HCT116 (cell line): ENCODE data around the gene LRRC15. TPM values are rescaled to one million over a fixed set of nuclear protein-coding genes. Genes with fewer than 3 reads are reported as not detected.

Experiments used
- ATAC-seq: fragments of 200-7000 bp; cut with Tn5 transposase; 2 replicates; pipeline ENCODE4 v1.9.1; 2020; ENCODE audit warnings: mild to moderate bottlenecking, moderate library complexity
- BruUV-seq: library from RNA; stranded (reverse); fragments of 400-500 nt; replicated peaks from 2 replicates; lab custom pipeline; 2021; lab: Mats Ljungman, UMichigan
- CTCF ChIA-PET: fragments of 300-600 bp; sonication (Branson Sonifier 250); formaldehyde crosslinking; loops from one replicate; lab custom pipeline; 2021; ENCODE audit warnings: antibody characterized with exemption; lab: Charles Lee
- POLR2A ChIA-PET: fragments of 300-600, 350-600 bp; sonication (Branson Sonifier 250); formaldehyde crosslinking; loops from one replicate; lab custom pipeline; 2021; ENCODE audit warnings: antibody characterized with exemption; lab: Charles Lee
- RAD21 ChIA-PET, 2 experiments: fragments of 300-600 bp; sonication (Branson Sonifier 250); formaldehyde crosslinking; loops; one replicate each; lab custom pipeline; 2023; ENCODE audit warnings: low total read pairs in 2 of 2; ENCODE audit not compliant: uncharacterized antibody in 2 of 2, unreplicated experiment in 2 of 2, low non-redundant PET in 1 of 2; lab: Charles Lee
- DNase-seq: peaks from one replicate; pipeline ENCODE4 v3.0.0-alpha.2; 2010; ENCODE audit warnings: low read depth, low spot score
- H2AFZ ChIP-seq: fragments of 200-600 bp; shearing (Covaris generic), sonication (generic); 2 replicates; pipeline ENCODE4 v1.6.1; 2017; ENCODE audit warnings: low read depth, mixed run types, mixed read lengths, antibody characterized with exemption, low read length; ENCODE audit not compliant: poor library complexity, severe bottlenecking
- H3K27ac ChIP-seq: 2 replicates; pipeline ENCODE4 v1.5.1; 2012; ENCODE audit warnings: low read depth, low read length
- H3K27me3 ChIP-seq: fragments of 200-600 bp; sonication (generic); 2 replicates; pipeline ENCODE4 v1.6.1; 2016; ENCODE audit warnings: mixed run types, low read length, mixed read lengths; ENCODE audit not compliant: insufficient read depth
- H3K36me3 ChIP-seq, 2 experiments: fragments of 200-500 bp in 1 of 2; fragments of 200-600 bp in 1 of 2; sonication (Bioruptor generic) in 1 of 2; sonication (generic) in 1 of 2; 2 replicates each; pipeline versions ENCODE4 v1.5.1 to v1.6.1; 2014 to 2016; ENCODE audit warnings: low read length in 2 of 2, inconsistent platforms in 1 of 2, mixed read lengths in 1 of 2, mixed run types in 1 of 2; ENCODE audit not compliant: insufficient read depth in 2 of 2, control insufficient read depth in 1 of 2
- H3K4me1 ChIP-seq, 2 experiments: fragments of 200-600 bp in 1 of 2; sonication (generic) in 1 of 2; 2 replicates each; pipeline versions ENCODE4 v1.5.1 to v1.6.1; 2012 to 2017; ENCODE audit warnings: low read length in 2 of 2, inconsistent platforms in 1 of 2, mild to moderate bottlenecking in 1 of 2, mixed read lengths in 1 of 2, mixed run types in 1 of 2, moderate library complexity in 1 of 2; ENCODE audit not compliant: insufficient read depth in 2 of 2, control insufficient read depth in 1 of 2
- H3K4me2 ChIP-seq: fragments of 200-600 bp; sonication (generic); 2 replicates; pipeline ENCODE4 v1.6.1; 2017; ENCODE audit warnings: mixed run types, low read length, mixed read lengths
- H3K4me3 ChIP-seq, 2 experiments: fragments of 200-600 bp in 1 of 2; sonication (generic) in 1 of 2; replicated peaks in 1 of 2; 2 replicates each; pipeline ENCODE4 v1.5.1; 2011 to 2016; ENCODE audit warnings: low read length in 2 of 2, control low read depth in 1 of 2, low read depth in 1 of 2, mild to moderate bottlenecking in 1 of 2, mixed read lengths in 1 of 2, mixed run types in 1 of 2
- H3K79me2 ChIP-seq: fragments of 200-600 bp; sonication (generic); 2 replicates; pipeline ENCODE4 v1.6.1; 2017; ENCODE audit warnings: mild to moderate bottlenecking, mixed run types, low read length, moderate library complexity, mixed read lengths; ENCODE audit not compliant: insufficient read depth
- H3K9ac ChIP-seq: fragments of 200-600 bp; sonication (generic); 2 replicates; pipeline ENCODE4 v1.6.1; 2016; ENCODE audit warnings: low read length, mixed read lengths
- H3K9me2 ChIP-seq: fragments of 200-600 bp; sonication (generic), shearing (Covaris generic); 2 replicates; pipeline ENCODE4 v1.6.1; 2017; ENCODE audit warnings: mixed run types, mild to moderate bottlenecking, moderate library complexity; ENCODE audit not compliant: insufficient read depth
- H3K9me3 ChIP-seq, 2 experiments: fragments of 200-500 bp in 1 of 2; fragments of 200-600 bp in 1 of 2; sonication (Bioruptor generic) in 1 of 2; sonication (generic) in 1 of 2; 2 replicates each; pipeline ENCODE4 v1.6.1; 2014 to 2017; ENCODE audit warnings: low read length in 2 of 2, mixed read lengths in 2 of 2, inconsistent platforms in 1 of 2, low read depth in 1 of 2, mild to moderate bottlenecking in 1 of 2, mixed run types in 1 of 2, moderate library complexity in 1 of 2; ENCODE audit not compliant: control insufficient read depth in 1 of 2, insufficient read depth in 1 of 2
- H4K20me1 ChIP-seq: fragments of 200-600 bp; sonication (generic), shearing (Covaris generic); 2 replicates; pipeline ENCODE4 v1.6.1; 2017; ENCODE audit warnings: mixed run types, mild to moderate bottlenecking, moderate library complexity; ENCODE audit not compliant: insufficient read depth
- EGR1 ChIP-seq: IDR thresholded peaks from 2 replicates; pipeline ENCODE4 v1.6.1; 2012; ENCODE audit warnings: low read depth
- ELF1 ChIP-seq: IDR thresholded peaks from 2 replicates; pipeline ENCODE4 v1.6.1; 2012; ENCODE audit warnings: low read depth, borderline replicate concordance
- EZH2phosphoT487 ChIP-seq: fragments of 200-600 bp; IDR thresholded peaks from 2 replicates; pipeline ENCODE4 v1.6.1; 2018; ENCODE audit warnings: antibody characterized with exemption, borderline replicate concordance
- FOSL1 ChIP-seq: IDR thresholded peaks from 2 replicates; pipeline ENCODE4 v1.6.1; 2012; ENCODE audit warnings: low read depth
- POLR2A ChIP-seq: IDR thresholded peaks from 2 replicates; pipeline ENCODE4 v1.7.0; 2011; ENCODE audit warnings: borderline replicate concordance; ENCODE audit not compliant: insufficient read depth, insufficient read length; ENCODE audit errors: extremely low read depth
- POLR2AphosphoS5 ChIP-seq: IDR thresholded peaks from 2 replicates; pipeline ENCODE4 v1.6.1; 2011; ENCODE audit warnings: mild to moderate bottlenecking, low read depth, low read length, moderate library complexity
- SIN3A ChIP-seq: IDR thresholded peaks from 2 replicates; pipeline ENCODE4 v1.6.1; 2012; ENCODE audit warnings: low read depth
- SP1 ChIP-seq: IDR thresholded peaks from 2 replicates; pipeline ENCODE4 v1.6.1; 2012; ENCODE audit warnings: low read depth
- SRF ChIP-seq: IDR thresholded peaks from 2 replicates; pipeline ENCODE4 v1.6.1; 2012; ENCODE audit warnings: low read depth
- TCF7L2 ChIP-seq: IDR thresholded peaks from 2 replicates; pipeline ENCODE4 v1.7.0; 2011; ENCODE audit warnings: borderline replicate concordance, inconsistent platforms; ENCODE audit not compliant: insufficient read depth, insufficient read length; ENCODE audit errors: extremely low read depth
- YY1 ChIP-seq: IDR thresholded peaks from 2 replicates; pipeline ENCODE4 v1.6.1; 2011; ENCODE audit warnings: low read length, low read depth, moderate library complexity, mild to moderate bottlenecking; ENCODE audit not compliant: insufficient replicate concordance; ENCODE audit errors: extremely low read depth
- ZNF274 ChIP-seq: fragments of 200-500 bp; sonication (Bioruptor generic); IDR thresholded peaks from 2 replicates; pipeline ENCODE4 v1.6.1; 2014; ENCODE audit warnings: mild to moderate bottlenecking, low read depth, low read length, inconsistent platforms
- intact Hi-C: fragments of 100-400 bp; cut with micrococcal nuclease; formaldehyde crosslinking; loops from 2 replicates; pipeline ENCODE4 v1.10.0; 2022
- total RNA-seq: library from RNA; stranded (reverse); gene quantifications from one replicate; pipeline ENCODE4 v1.2.1, GENCODE V29; 2021; ENCODE audit not compliant: unreplicated experiment
- TF ChIP-seq, protein P1 (sequence below), 3 experiments: fragments of 200-600 bp in 1 of 3; sonication (generic) in 1 of 3; IDR thresholded peaks in 2 of 3; conservative IDR thresholded peaks in 1 of 3; 2 replicates each; pipeline ENCODE4 v1.5.1; 2012 to 2017; ENCODE audit warnings: low read depth in 2 of 3, low read length in 2 of 3, antibody characterized with exemption in 1 of 3, borderline replicate concordance in 1 of 3, control low read depth in 1 of 3, mild to moderate bottlenecking in 1 of 3, mixed read lengths in 1 of 3, mixed run types in 1 of 3, moderate library complexity in 1 of 3; ENCODE audit not compliant: insufficient read depth in 1 of 3
- TF ChIP-seq, protein P2 (sequence below): IDR thresholded peaks from 2 replicates; pipeline ENCODE4 v1.6.1; 2011; ENCODE audit warnings: mild to moderate bottlenecking, low read length, moderate library complexity; ENCODE audit not compliant: insufficient replicate concordance; ENCODE audit errors: extremely low read depth
- TF ChIP-seq, protein P3 (sequence below): IDR thresholded peaks from 2 replicates; pipeline ENCODE4 v1.6.1; 2012; ENCODE audit warnings: low read depth
- TF ChIP-seq, protein P4 (sequence below): IDR thresholded peaks from 2 replicates; pipeline ENCODE4 v1.6.1; 2012

Gene LRRC15
- total RNA-seq, 1 experiment from 2014 or later, result not detected

DNA sequence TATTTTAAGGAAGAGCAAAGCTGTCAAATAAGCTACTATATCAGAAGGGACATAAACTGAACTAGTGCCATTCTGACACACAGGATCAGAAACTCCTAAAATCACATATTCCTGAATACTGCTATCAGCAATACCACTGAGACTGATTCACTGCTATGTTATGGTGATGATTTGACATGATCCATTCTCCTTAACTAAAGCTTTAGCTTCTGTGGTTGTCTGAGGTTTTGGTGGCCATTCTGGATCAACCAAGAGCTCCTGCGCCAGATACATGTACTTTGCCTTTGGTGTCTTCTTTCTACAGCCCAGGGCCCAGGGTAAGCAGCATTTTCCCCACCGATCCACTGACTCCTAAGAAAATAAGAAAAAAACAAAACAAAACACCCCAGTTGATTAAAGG, 36.2 kb upstream of the LRRC15 start:
- no peak for ATAC-seq
- Histone ChIP-seq H3K9me2 (no peaks in the 10 kb centered on the region), H2AFZ (no peak overlapping the region), H3K9ac (no peak overlapping the region), H3K27ac (no peak overlapping the region), H4K20me1 (no peaks in the 10 kb centered on the region), H3K36me3 (peaks cover 0 to 7% of the 10 kb centered on the region in 2 experiments; a peak in 1 of 4 replicates), H3K79me2 (no peaks in the 10 kb centered on the region), H3K4me2 (no peak overlapping the region), H3K4me3 (no peak overlapping the region), H3K27me3 (no peaks in the 10 kb centered on the region), H3K4me1 (no peaks in the 10 kb centered on the region; a peak in 1 of 4 replicates), H3K9me3 (no peaks in the 10 kb centered on the region)
- ChIA-PET RAD21 (interaction anchor here in 1 of 2 experiments (0.6 kb wide), 1 partner anchor 577 kb away, joined by 3 read pairs; no protein-coding TSS in a partner anchor), CTCF (interaction anchor here (1.1 to 2.7 kb wide), 3 partner anchors 62 to 168 kb away, joined by 3 to 9 read pairs (median 3); no protein-coding TSS in a partner anchor), POLR2A (no interaction called here)
- DNase-seq, result no peak
- TF ChIP-seq TCF7L2 (no peak), YY1 (no peak), POLR2AphosphoS5 (no peak), ZNF274 (no peak), SIN3A (no peak), EGR1 (no peak), ELF1 (no peak), EZH2phosphoT487 (no peak), FOSL1 (no peak), SRF (no peak), POLR2A (no peak), SP1 (no peak)
- TF ChIP-seq, protein P1, sequence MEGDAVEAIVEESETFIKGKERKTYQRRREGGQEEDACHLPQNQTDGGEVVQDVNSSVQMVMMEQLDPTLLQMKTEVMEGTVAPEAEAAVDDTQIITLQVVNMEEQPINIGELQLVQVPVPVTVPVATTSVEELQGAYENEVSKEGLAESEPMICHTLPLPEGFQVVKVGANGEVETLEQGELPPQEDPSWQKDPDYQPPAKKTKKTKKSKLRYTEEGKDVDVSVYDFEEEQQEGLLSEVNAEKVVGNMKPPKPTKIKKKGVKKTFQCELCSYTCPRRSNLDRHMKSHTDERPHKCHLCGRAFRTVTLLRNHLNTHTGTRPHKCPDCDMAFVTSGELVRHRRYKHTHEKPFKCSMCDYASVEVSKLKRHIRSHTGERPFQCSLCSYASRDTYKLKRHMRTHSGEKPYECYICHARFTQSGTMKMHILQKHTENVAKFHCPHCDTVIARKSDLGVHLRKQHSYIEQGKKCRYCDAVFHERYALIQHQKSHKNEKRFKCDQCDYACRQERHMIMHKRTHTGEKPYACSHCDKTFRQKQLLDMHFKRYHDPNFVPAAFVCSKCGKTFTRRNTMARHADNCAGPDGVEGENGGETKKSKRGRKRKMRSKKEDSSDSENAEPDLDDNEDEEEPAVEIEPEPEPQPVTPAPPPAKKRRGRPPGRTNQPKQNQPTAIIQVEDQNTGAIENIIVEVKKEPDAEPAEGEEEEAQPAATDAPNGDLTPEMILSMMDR (IDR thresholded peaks at IDR 0.05 in 2 of 3, conservative IDR thresholded peaks at IDR 0.05 in 1 of 3; ENCODE audit: borderline replicate concordance in 1 of 3, insufficient read depth in 1 of 3, low read depth in 2 of 3, low read length in 2 of 3), result no peak
- TF ChIP-seq, protein P2, sequence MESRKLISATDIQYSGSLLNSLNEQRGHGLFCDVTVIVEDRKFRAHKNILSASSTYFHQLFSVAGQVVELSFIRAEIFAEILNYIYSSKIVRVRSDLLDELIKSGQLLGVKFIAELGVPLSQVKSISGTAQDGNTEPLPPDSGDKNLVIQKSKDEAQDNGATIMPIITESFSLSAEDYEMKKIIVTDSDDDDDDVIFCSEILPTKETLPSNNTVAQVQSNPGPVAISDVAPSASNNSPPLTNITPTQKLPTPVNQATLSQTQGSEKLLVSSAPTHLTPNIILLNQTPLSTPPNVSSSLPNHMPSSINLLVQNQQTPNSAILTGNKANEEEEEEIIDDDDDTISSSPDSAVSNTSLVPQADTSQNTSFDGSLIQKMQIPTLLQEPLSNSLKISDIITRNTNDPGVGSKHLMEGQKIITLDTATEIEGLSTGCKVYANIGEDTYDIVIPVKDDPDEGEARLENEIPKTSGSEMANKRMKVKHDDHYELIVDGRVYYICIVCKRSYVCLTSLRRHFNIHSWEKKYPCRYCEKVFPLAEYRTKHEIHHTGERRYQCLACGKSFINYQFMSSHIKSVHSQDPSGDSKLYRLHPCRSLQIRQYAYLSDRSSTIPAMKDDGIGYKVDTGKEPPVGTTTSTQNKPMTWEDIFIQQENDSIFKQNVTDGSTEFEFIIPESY, result no peak
- TF ChIP-seq, protein P3, sequence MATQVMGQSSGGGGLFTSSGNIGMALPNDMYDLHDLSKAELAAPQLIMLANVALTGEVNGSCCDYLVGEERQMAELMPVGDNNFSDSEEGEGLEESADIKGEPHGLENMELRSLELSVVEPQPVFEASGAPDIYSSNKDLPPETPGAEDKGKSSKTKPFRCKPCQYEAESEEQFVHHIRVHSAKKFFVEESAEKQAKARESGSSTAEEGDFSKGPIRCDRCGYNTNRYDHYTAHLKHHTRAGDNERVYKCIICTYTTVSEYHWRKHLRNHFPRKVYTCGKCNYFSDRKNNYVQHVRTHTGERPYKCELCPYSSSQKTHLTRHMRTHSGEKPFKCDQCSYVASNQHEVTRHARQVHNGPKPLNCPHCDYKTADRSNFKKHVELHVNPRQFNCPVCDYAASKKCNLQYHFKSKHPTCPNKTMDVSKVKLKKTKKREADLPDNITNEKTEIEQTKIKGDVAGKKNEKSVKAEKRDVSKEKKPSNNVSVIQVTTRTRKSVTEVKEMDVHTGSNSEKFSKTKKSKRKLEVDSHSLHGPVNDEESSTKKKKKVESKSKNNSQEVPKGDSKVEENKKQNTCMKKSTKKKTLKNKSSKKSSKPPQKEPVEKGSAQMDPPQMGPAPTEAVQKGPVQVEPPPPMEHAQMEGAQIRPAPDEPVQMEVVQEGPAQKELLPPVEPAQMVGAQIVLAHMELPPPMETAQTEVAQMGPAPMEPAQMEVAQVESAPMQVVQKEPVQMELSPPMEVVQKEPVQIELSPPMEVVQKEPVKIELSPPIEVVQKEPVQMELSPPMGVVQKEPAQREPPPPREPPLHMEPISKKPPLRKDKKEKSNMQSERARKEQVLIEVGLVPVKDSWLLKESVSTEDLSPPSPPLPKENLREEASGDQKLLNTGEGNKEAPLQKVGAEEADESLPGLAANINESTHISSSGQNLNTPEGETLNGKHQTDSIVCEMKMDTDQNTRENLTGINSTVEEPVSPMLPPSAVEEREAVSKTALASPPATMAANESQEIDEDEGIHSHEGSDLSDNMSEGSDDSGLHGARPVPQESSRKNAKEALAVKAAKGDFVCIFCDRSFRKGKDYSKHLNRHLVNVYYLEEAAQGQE, result no peak
- TF ChIP-seq, protein P4, sequence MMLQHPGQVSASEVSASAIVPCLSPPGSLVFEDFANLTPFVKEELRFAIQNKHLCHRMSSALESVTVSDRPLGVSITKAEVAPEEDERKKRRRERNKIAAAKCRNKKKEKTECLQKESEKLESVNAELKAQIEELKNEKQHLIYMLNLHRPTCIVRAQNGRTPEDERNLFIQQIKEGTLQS, result no peak
- BruUV-seq, result no TSS peak
- intact Hi-C loops, result loop anchor here (2.0 to 10.0 kb wide), 2 partner anchors 625 to 741 kb away; no protein-coding TSS in a partner anchor
